Liver (tissue), 9 donors: Measurements from ENCODE around the gene SLC29A3. TPM values are rescaled to one million over a fixed set of nuclear protein-coding genes. Genes with fewer than 3 reads are reported as not detected.
A peak's percentile ranks its signal among the peaks of the same experiment; 100 is the strongest.

Source experiments
- DNase-seq: peaks from one replicate; pipeline ENCODE4 v3.0.0-alpha.2; 2017; ENCODE audit warnings: low spot score
- H3K27ac ChIP-seq, 2 donors: one replicate each; pipeline ENCODE4 v1.7.0; 2013; ENCODE audit warnings: inconsistent platforms in 2 of 2, low read length in 2 of 2, control low read depth in 1 of 2, low read depth in 1 of 2, mild to moderate bottlenecking in 1 of 2
- H3K27me3 ChIP-seq, 4 donors: one replicate each; pipeline versions ENCODE4 v1.6.1 to v1.7.0; 2013; ENCODE audit warnings: low read length in 3 of 4, inconsistent platforms in 1 of 4, mild to moderate bottlenecking in 1 of 4, moderate library complexity in 1 of 4; ENCODE audit not compliant: control insufficient read depth in 4 of 4, insufficient read depth in 4 of 4
- H3K36me3 ChIP-seq, 4 donors: one replicate each; pipeline versions ENCODE4 v1.6.1 to v1.7.0; 2013; ENCODE audit warnings: low read length in 3 of 4, mild to moderate bottlenecking in 3 of 4, low read depth in 1 of 4, moderate library complexity in 1 of 4; ENCODE audit not compliant: control insufficient read depth in 4 of 4, insufficient read depth in 3 of 4
- H3K4me1 ChIP-seq, 4 donors: one replicate each; pipeline versions ENCODE4 v1.6.1 to v1.7.0; 2013; ENCODE audit warnings: low read length in 3 of 4, mild to moderate bottlenecking in 3 of 4, moderate library complexity in 1 of 4; ENCODE audit not compliant: control insufficient read depth in 4 of 4, insufficient read depth in 4 of 4
- H3K4me3 ChIP-seq, 3 donors: one replicate each; pipeline versions ENCODE4 v1.6.1 to v1.7.0; 2013; ENCODE audit warnings: low read length in 3 of 3, control low read depth in 1 of 3, low read depth in 1 of 3, mild to moderate bottlenecking in 1 of 3
- H3K9ac ChIP-seq, 2 donors: one replicate each; pipeline ENCODE4 v1.7.0; 2013; ENCODE audit warnings: low read length in 2 of 2, mild to moderate bottlenecking in 2 of 2, moderate library complexity in 2 of 2, control low read depth in 1 of 2, low read depth in 1 of 2
- H3K9me3 ChIP-seq, 4 donors: one replicate each; pipeline versions ENCODE4 v1.6.1 to v1.7.0; 2013; ENCODE audit warnings: low read length in 3 of 4; ENCODE audit not compliant: control insufficient read depth in 4 of 4
- EGR1 ChIP-seq, 2 donors: IDR thresholded peaks; 2 replicates each; pipeline ENCODE4 v1.6.1; 2016 to 2018; ENCODE audit warnings: antibody characterized with exemption in 2 of 2, low read depth in 2 of 2
- FOXA1 ChIP-seq: IDR thresholded peaks from 2 replicates; pipeline ENCODE4 v1.6.1; 2016; ENCODE audit warnings: antibody characterized with exemption
- FOXA2 ChIP-seq: IDR thresholded peaks from 2 replicates; pipeline ENCODE4 v1.6.1; 2016; ENCODE audit warnings: antibody characterized with exemption
- GABPA ChIP-seq, 2 donors: IDR thresholded peaks in 1 of 2; conservative IDR thresholded peaks in 1 of 2; 2 replicates each; pipeline ENCODE4 v1.6.1; 2016; ENCODE audit warnings: antibody characterized with exemption in 2 of 2, mild to moderate bottlenecking in 1 of 2, moderate library complexity in 1 of 2
- HNF4A ChIP-seq, 2 donors: conservative IDR thresholded peaks; 2 replicates each; pipeline ENCODE4 v1.6.1; 2016; ENCODE audit warnings: antibody characterized with exemption in 2 of 2, mild to moderate bottlenecking in 2 of 2
- HNF4G ChIP-seq: IDR thresholded peaks from 2 replicates; pipeline ENCODE4 v1.6.1; 2016; ENCODE audit warnings: antibody characterized with exemption
- JUND ChIP-seq, 2 donors: IDR thresholded peaks; 2 replicates each; pipeline ENCODE4 v1.6.1; 2016; ENCODE audit warnings: antibody characterized with exemption in 2 of 2
- NR2F2 ChIP-seq: IDR thresholded peaks from 2 replicates; pipeline ENCODE4 v1.6.1; 2016; ENCODE audit warnings: antibody characterized with exemption
- RAD21 ChIP-seq, 2 donors: IDR thresholded peaks; 2 replicates each; pipeline ENCODE4 v1.6.1; 2016; ENCODE audit warnings: antibody characterized with exemption in 2 of 2, mild to moderate bottlenecking in 2 of 2
- RXRA ChIP-seq, 2 donors: IDR thresholded peaks; 2 replicates each; pipeline ENCODE4 v1.6.1; 2017 to 2018; ENCODE audit warnings: antibody characterized with exemption in 2 of 2, mild to moderate bottlenecking in 1 of 2
- SP1 ChIP-seq: IDR thresholded peaks from 2 replicates; pipeline ENCODE4 v1.6.1; 2018; ENCODE audit warnings: antibody characterized with exemption, mild to moderate bottlenecking
- TAF1 ChIP-seq: conservative IDR thresholded peaks from 2 replicates; pipeline ENCODE4 v1.6.1; 2016; ENCODE audit warnings: antibody characterized with exemption, mild to moderate bottlenecking
- YY1 ChIP-seq: IDR thresholded peaks from 2 replicates; pipeline ENCODE4 v1.6.1; 2016; ENCODE audit warnings: antibody characterized with exemption, mild to moderate bottlenecking
- whole genome bisulfite sequencing: extraction: QIAGEN DNeasy Blood & Tissue Kit; methylation state at CpG from one replicate; pipeline ENCODE4 v1.1.7; 2013; 5-methylcytosine and 5-hydroxymethylcytosine counted together
- polyA plus RNA-seq, 2 donors: library from polyadenylated mRNA; stranded (reverse) in 1 of 2; unstranded in 1 of 2; fragments of 200-250 nt in 1 of 2; fragments of >200 nt in 1 of 2; fragmentation: Nextera tagmentation in 1 of 2; extraction: Ambion mirVana in 1 of 2; gene quantifications; one replicate each; pipeline versions ENCODE4 v1.2.1 to v1.2.3, GENCODE V29; 2013 to 2015
- total RNA-seq, 2 donors: library from RNA; depleted of rRNA; stranded (reverse); fragments of >200 nt; gene quantifications; one replicate each; pipeline ENCODE4 v1.2.3, GENCODE V29; 2014
- TF ChIP-seq, protein P1 (sequence below): IDR thresholded peaks from 2 replicates; pipeline ENCODE4 v1.6.1; 2016; ENCODE audit warnings: antibody characterized with exemption, mild to moderate bottlenecking
- TF ChIP-seq, protein P2 (sequence below): IDR thresholded peaks from 2 replicates; pipeline ENCODE4 v1.6.1; 2016; ENCODE audit warnings: antibody characterized with exemption
- TF ChIP-seq, protein P3 (sequence below): IDR thresholded peaks from 2 replicates; pipeline ENCODE4 v1.6.1; 2016; ENCODE audit warnings: antibody characterized with exemption
- TF ChIP-seq, protein P4 (sequence below): IDR thresholded peaks from 2 replicates; pipeline ENCODE4 v1.6.1; 2016; ENCODE audit warnings: antibody characterized with exemption
- TF ChIP-seq, protein P5 (sequence below): fragments of 150-350 bp; IDR thresholded peaks from 2 replicates; pipeline ENCODE4 v1.5.1; 2017; ENCODE audit warnings: improper control_type of control experiment, low read depth, low read length; ENCODE audit not compliant: missing input control
- donor health status: healthy.
- donor health status: healthy.
- donor health status: healthy.
- donor health status: healthy.
- donor health status: healthy.

SLC29A3 gene
- total and polyA plus RNA-seq, 4 donors = 3.1 to 11.9 (median 5.3) TPM

DNA sequence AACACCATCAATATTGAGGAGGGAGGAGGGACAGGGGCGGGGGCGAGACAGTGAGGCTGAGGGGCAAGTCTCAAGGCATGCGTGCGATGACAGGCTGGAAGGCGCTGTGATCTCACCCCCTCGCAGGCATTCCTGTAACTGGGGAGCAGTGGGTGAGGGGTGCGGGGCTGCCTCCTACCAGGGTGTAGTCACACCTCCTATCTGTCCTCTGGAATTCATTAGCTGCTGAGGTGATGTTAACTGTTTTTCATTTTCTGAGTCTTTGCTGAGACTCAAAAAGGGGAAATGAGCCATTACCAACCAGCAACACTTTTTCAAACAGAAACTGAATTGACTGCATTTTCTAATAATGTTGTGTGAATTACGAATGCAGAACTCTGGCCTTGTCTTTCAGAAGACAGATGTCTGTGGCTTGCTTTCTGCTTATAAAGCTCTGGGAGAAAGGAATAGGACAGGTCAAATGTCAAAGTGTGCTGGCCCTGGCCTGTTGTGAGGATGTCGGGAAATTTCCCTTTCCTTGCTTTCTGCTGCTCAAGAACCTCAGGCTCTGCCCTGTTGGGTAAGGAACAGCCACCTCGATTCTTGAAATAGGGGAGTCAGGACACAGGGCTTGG lies 53.9 kb downstream of the SLC29A3 start:
- DNase-seq = no peak
- no peaks in the 10 kb centered on the region for H3K9me3 ChIP-seq
- 74% methylated on average over 10 of the region's 10 CpGs for WGBS
- TF ChIP-seq, protein P1, sequence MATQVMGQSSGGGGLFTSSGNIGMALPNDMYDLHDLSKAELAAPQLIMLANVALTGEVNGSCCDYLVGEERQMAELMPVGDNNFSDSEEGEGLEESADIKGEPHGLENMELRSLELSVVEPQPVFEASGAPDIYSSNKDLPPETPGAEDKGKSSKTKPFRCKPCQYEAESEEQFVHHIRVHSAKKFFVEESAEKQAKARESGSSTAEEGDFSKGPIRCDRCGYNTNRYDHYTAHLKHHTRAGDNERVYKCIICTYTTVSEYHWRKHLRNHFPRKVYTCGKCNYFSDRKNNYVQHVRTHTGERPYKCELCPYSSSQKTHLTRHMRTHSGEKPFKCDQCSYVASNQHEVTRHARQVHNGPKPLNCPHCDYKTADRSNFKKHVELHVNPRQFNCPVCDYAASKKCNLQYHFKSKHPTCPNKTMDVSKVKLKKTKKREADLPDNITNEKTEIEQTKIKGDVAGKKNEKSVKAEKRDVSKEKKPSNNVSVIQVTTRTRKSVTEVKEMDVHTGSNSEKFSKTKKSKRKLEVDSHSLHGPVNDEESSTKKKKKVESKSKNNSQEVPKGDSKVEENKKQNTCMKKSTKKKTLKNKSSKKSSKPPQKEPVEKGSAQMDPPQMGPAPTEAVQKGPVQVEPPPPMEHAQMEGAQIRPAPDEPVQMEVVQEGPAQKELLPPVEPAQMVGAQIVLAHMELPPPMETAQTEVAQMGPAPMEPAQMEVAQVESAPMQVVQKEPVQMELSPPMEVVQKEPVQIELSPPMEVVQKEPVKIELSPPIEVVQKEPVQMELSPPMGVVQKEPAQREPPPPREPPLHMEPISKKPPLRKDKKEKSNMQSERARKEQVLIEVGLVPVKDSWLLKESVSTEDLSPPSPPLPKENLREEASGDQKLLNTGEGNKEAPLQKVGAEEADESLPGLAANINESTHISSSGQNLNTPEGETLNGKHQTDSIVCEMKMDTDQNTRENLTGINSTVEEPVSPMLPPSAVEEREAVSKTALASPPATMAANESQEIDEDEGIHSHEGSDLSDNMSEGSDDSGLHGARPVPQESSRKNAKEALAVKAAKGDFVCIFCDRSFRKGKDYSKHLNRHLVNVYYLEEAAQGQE = no peak
- TF ChIP-seq FOXA1 = no peak
- TF ChIP-seq HNF4A (conservative IDR thresholded peaks at IDR 0.05) = no peak
- no peak for TF ChIP-seq YY1
- no peak for TF ChIP-seq TAF1
- TF ChIP-seq NR2F2 = no peak
- no peak for TF ChIP-seq EGR1 (IDR thresholded peaks at IDR 0.05; ENCODE audit: low read depth in 2 of 2)
- TF ChIP-seq FOXA2 = no peak
- TF ChIP-seq SP1 = no peak
- TF ChIP-seq, protein P2, sequence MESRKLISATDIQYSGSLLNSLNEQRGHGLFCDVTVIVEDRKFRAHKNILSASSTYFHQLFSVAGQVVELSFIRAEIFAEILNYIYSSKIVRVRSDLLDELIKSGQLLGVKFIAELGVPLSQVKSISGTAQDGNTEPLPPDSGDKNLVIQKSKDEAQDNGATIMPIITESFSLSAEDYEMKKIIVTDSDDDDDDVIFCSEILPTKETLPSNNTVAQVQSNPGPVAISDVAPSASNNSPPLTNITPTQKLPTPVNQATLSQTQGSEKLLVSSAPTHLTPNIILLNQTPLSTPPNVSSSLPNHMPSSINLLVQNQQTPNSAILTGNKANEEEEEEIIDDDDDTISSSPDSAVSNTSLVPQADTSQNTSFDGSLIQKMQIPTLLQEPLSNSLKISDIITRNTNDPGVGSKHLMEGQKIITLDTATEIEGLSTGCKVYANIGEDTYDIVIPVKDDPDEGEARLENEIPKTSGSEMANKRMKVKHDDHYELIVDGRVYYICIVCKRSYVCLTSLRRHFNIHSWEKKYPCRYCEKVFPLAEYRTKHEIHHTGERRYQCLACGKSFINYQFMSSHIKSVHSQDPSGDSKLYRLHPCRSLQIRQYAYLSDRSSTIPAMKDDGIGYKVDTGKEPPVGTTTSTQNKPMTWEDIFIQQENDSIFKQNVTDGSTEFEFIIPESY = no peak
- no peak for TF ChIP-seq HNF4G
- no peak for TF ChIP-seq RAD21 (IDR thresholded peaks at IDR 0.05)
- TF ChIP-seq GABPA (IDR thresholded peaks at IDR 0.05 in 1 of 2, conservative IDR thresholded peaks at IDR 0.05 in 1 of 2) = no peak
- TF ChIP-seq RXRA (IDR thresholded peaks at IDR 0.05) = no peak
- no peak for TF ChIP-seq JUND (IDR thresholded peaks at IDR 0.05)
- TF ChIP-seq, protein P3, sequence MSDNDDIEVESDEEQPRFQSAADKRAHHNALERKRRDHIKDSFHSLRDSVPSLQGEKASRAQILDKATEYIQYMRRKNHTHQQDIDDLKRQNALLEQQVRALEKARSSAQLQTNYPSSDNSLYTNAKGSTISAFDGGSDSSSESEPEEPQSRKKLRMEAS = no peak
- TF ChIP-seq, protein P4, sequence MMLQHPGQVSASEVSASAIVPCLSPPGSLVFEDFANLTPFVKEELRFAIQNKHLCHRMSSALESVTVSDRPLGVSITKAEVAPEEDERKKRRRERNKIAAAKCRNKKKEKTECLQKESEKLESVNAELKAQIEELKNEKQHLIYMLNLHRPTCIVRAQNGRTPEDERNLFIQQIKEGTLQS = no peak
- peak overlapping the region in 1 of 2 donors; percentile 10 for H3K27ac ChIP-seq
- H3K36me3 ChIP-seq = no peaks in the 10 kb centered on the region
- H3K9ac ChIP-seq = no peak overlapping the region
- H3K4me1 ChIP-seq = peaks cover 0 to 11% (median 7%) of the 10 kb centered on the region in 4 donors
- no peaks in the 10 kb centered on the region for H3K27me3 ChIP-seq
- H3K4me3 ChIP-seq = no peak overlapping the region

DNA sequence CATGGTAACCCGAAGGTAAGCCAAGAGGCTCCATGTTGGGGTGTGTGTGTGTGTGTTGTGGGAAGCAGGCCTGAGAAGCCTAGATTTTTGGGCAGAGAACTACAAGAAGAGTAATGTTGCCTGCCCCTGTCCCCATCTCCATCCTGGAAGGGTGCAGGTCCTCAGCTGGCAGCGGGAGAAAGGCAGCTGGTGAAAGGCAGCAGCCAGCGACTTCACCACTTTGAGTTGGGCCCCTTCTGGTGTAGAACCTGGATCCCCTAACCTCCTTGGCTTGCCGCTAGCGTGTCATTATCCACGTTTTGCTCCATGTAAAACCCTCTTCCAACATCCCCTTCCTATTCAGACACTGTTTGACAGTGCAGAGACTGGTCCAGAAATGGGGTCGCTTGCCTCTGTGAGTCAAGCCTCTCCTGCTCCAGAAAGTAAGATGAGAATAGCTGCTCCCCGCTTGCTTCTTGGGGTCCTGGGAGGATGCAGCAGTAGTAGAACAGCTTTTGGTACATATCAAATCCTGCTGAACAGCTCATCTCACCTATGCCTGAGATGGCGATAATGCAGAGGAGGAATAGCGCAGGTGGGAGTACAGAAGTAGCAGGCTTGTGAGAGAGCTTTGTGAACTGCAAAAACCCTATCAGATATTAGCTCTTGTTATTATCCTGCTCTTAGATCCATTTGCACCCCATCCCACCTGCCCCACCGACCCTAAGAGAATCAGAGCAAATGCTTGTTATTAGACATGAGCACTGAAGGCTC lies 55.6 kb downstream of the SLC29A3 start:
- no peak overlapping the region for H3K4me3 ChIP-seq
- no peak overlapping the region for H3K9ac ChIP-seq
- no peaks in the 10 kb centered on the region for H3K9me3 ChIP-seq
- H3K27ac ChIP-seq = no peak overlapping the region
- no peaks in the 10 kb centered on the region for H3K27me3 ChIP-seq
- 92% methylated on average over 11 of the region's 11 CpGs for WGBS
- no peaks in the 10 kb centered on the region for H3K36me3 ChIP-seq
- peaks cover 0 to 11% (median 7%) of the 10 kb centered on the region in 4 donors for H3K4me1 ChIP-seq
- DNase-seq = no peak
- TF ChIP-seq EGR1 (IDR thresholded peaks at IDR 0.05; ENCODE audit: low read depth in 2 of 2) = no peak
- TF ChIP-seq YY1 = no peak
- no peak for TF ChIP-seq GABPA (IDR thresholded peaks at IDR 0.05 in 1 of 2, conservative IDR thresholded peaks at IDR 0.05 in 1 of 2)
- no peak for TF ChIP-seq RAD21 (IDR thresholded peaks at IDR 0.05)
- TF ChIP-seq HNF4A (conservative IDR thresholded peaks at IDR 0.05) = no peak
- TF ChIP-seq, protein P5, sequence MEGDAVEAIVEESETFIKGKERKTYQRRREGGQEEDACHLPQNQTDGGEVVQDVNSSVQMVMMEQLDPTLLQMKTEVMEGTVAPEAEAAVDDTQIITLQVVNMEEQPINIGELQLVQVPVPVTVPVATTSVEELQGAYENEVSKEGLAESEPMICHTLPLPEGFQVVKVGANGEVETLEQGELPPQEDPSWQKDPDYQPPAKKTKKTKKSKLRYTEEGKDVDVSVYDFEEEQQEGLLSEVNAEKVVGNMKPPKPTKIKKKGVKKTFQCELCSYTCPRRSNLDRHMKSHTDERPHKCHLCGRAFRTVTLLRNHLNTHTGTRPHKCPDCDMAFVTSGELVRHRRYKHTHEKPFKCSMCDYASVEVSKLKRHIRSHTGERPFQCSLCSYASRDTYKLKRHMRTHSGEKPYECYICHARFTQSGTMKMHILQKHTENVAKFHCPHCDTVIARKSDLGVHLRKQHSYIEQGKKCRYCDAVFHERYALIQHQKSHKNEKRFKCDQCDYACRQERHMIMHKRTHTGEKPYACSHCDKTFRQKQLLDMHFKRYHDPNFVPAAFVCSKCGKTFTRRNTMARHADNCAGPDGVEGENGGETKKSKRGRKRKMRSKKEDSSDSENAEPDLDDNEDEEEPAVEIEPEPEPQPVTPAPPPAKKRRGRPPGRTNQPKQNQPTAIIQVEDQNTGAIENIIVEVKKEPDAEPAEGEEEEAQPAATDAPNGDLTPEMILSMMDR = no peak
- TF ChIP-seq SP1 = no peak
- TF ChIP-seq FOXA2 = no peak
- TF ChIP-seq, protein P2 = no peak
- TF ChIP-seq RXRA (IDR thresholded peaks at IDR 0.05) = no peak
- TF ChIP-seq FOXA1 = no peak
- TF ChIP-seq JUND (IDR thresholded peaks at IDR 0.05) = no peak
- no peak for TF ChIP-seq NR2F2
